ENCODE results near the gene KDM2A. TPM values are rescaled to one million over a fixed set of nuclear protein-coding genes. Genes with fewer than 3 reads are reported as not detected.
"Not testable (repeated sequence)": the region's sequence is repeated elsewhere in the genome, so short reads cannot be mapped to it uniquely, and the experiment has no call there.

KDM2A gene
- total RNA-seq, 1 donor from 2014 or later = 71.0 TPM

DNA sequence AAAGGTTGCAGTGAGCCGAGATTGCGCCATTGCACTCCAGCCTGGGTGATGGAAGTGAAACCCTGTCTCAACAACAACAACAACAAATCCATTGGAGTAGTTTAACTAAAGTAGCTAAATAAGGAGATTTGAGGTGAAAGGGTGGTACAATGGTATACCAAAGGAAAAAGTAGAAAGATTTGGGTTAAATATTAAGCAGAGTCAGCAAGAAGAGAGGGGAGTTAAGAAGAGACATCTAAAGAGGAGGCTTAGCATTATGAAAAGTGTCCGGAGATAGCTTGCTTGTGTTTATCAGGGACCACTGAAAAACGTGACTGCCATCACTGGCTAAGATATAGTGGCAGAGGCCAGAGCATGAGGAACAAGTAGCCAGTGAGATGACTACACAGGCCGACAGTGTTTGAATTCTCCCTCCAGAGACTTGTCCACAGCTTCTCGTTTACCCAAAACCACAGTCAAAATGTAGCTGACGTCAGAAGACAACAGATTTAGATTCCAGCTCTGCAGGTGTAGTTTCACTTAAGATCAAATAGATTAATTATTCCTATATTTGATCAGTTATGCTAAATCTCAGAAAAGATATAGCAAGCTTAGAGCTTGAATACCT lies 114.6 kb downstream of the KDM2A start:
- no peak overlapping the region for H3K4me3 Mint-ChIP-seq (ENCODE audit: unreplicated experiment)
- no peak overlapping the region for H3K27ac Mint-ChIP-seq (ENCODE audit: unreplicated experiment)
- H3K9me3 Mint-ChIP-seq (ENCODE audit: unreplicated experiment) = peaks cover 3% of the 10 kb centered on the region
- H3K27me3 Mint-ChIP-seq (ENCODE audit: unreplicated experiment) = no peaks in the 10 kb centered on the region
- H3K4me1 Mint-ChIP-seq (ENCODE audit: low read depth, unreplicated experiment) = peaks cover 2% of the 10 kb centered on the region
- no peak for DNase-seq
- H3K36me3 Mint-ChIP-seq (ENCODE audit: unreplicated experiment) = no peaks in the 10 kb centered on the region
- TF ChIP-seq CTCF (IDR thresholded peaks at IDR 0.05; ENCODE audit: partially characterized antibody, unreplicated experiment) = no peak

GRCh38 chr11:67234571-67234970 lies 115.5 kb downstream of the KDM2A start:
- not testable (repeated sequence) for H3K27ac Mint-ChIP-seq (ENCODE audit: unreplicated experiment); H3K27me3 Mint-ChIP-seq (ENCODE audit: unreplicated experiment); DNase-seq; H3K4me3 Mint-ChIP-seq (ENCODE audit: unreplicated experiment); H3K36me3 Mint-ChIP-seq (ENCODE audit: unreplicated experiment); H3K4me1 Mint-ChIP-seq (ENCODE audit: low read depth, unreplicated experiment); H3K9me3 Mint-ChIP-seq (ENCODE audit: unreplicated experiment)

- no peak for DNase-seq
- Mint-ChIP-seq H3K36me3 (ENCODE audit: unreplicated experiment) (no peaks in the 10 kb centered on the region), H3K27ac (ENCODE audit: unreplicated experiment) (no peak overlapping the region), H3K4me1 (ENCODE audit: low read depth, unreplicated experiment) (peaks cover 21% of the 10 kb centered on the region), H3K9me3 (ENCODE audit: unreplicated experiment) (peaks cover 12% of the 10 kb centered on the region), H3K4me3 (ENCODE audit: unreplicated experiment) (no peak overlapping the region), H3K27me3 (ENCODE audit: unreplicated experiment) (peaks cover 2% of the 10 kb centered on the region)
- no peak for TF ChIP-seq CTCF (IDR thresholded peaks at IDR 0.05; ENCODE audit: partially characterized antibody, unreplicated experiment)
Observed at GRCh38 chr11:67237574-67237973, 118.5 kb downstream of the KDM2A start.

GRCh38 chr11:67238894-67239782 lies 120.1 kb downstream of the KDM2A start:
- Mint-ChIP-seq H3K27ac (ENCODE audit: unreplicated experiment) (peak overlapping the region; percentile 72), H3K4me1 (ENCODE audit: low read depth, unreplicated experiment) (peaks cover 23% of the 10 kb centered on the region), H3K27me3 (ENCODE audit: unreplicated experiment) (peaks cover 2% of the 10 kb centered on the region), H3K36me3 (ENCODE audit: unreplicated experiment) (no peaks in the 10 kb centered on the region), H3K9me3 (ENCODE audit: unreplicated experiment) (peaks cover 12% of the 10 kb centered on the region), H3K4me3 (ENCODE audit: unreplicated experiment) (peak overlapping the region; percentile 94)
- no peak for DNase-seq
- no peak for TF ChIP-seq CTCF (IDR thresholded peaks at IDR 0.05; ENCODE audit: partially characterized antibody, unreplicated experiment)

- Mint-ChIP-seq H3K9me3 (ENCODE audit: unreplicated experiment) (peaks cover 11% of the 10 kb centered on the region), H3K4me3 (ENCODE audit: unreplicated experiment) (peak overlapping the region; percentile 94), H3K27me3 (ENCODE audit: unreplicated experiment) (peaks cover 2% of the 10 kb centered on the region), H3K36me3 (ENCODE audit: unreplicated experiment) (no peaks in the 10 kb centered on the region), H3K4me1 (ENCODE audit: low read depth, unreplicated experiment) (peaks cover 23% of the 10 kb centered on the region), H3K27ac (ENCODE audit: unreplicated experiment) (peak overlapping the region; percentile 99)
- no peak for TF ChIP-seq CTCF (IDR thresholded peaks at IDR 0.05; ENCODE audit: partially characterized antibody, unreplicated experiment)
- DNase-seq = peak; percentile 95
Observed at GRCh38 chr11:67239783-67240575, 120.9 kb downstream of the KDM2A start.
